Measurements from ENCODE around the gene CALN1. TPM values are rescaled to one million over a fixed set of nuclear protein-coding genes. Genes with fewer than 3 reads are reported as not detected.

CALN1 gene
- total RNA-seq, 1 donor from 2014 or later: 1.9 TPM

DNA sequence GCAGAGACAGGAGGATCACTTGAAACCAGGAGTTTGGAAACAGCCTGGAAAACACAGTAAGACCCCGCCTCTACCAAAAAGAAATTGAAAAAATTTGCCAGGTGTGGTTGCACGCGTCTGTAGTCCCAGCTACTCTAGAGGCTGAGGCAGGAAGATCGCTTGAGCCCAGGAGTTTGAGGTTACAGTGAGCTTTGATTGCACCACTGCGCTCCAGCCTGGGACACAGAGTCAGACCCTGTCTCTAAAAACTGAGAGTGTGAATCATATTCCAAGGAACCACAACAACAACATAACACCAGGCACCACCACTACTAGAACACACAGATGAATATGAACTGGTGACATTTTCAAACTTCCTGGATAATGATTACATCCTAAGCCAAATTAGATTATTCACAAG lies 324.2 kb downstream of the CALN1 start:
- no peaks in the 10 kb centered on the region for H3K27me3 Mint-ChIP-seq
- no peak for TF ChIP-seq CTCF (conservative IDR thresholded peaks at IDR 0.05)
- H3K36me3 Mint-ChIP-seq: no peaks in the 10 kb centered on the region
- no peaks in the 10 kb centered on the region for H3K9me3 Mint-ChIP-seq
- no peak overlapping the region for H3K4me3 Mint-ChIP-seq
- no peaks in the 10 kb centered on the region for H3K4me1 Mint-ChIP-seq (ENCODE audit: unreplicated experiment)
- no peak for DNase-seq (ENCODE audit: extremely low spot score, unreplicated experiment)
- H3K27ac Mint-ChIP-seq: no peak overlapping the region

DNA sequence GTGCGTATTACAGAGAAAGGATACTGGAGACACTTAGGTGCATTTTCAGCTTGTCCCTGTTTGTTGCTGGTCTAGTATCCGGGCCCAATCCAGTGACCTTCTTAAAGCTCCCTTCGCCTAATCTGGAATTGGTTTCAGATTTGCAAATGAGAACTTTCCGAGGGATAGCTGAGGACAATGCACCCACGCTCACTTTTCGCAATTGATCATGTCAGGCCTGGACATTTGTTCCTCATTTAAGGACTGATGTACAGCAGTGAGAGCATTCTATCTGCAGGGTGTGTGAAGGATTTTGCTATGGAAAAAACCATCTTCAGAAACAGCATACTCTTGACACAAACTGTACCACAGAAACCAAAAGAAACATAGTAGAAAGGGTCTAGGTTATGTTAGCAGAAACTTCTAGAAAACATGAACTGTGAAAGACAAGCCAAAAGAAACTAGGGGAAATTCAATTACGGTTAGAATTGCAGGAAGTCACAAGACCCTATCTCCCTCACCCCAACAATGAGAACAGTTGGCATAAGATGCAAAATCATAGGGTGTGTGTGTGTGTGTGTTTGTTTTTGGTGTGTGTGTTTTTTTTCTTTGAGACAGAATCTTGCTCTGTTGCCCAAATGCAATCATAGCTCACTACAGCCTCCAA lies 331.1 kb downstream of the CALN1 start:
- H3K27me3 Mint-ChIP-seq: no peaks in the 10 kb centered on the region
- H3K4me3 Mint-ChIP-seq: peak overlapping the region; percentile 58
- H3K27ac Mint-ChIP-seq: peak overlapping the region; percentile 90
- TF ChIP-seq CTCF (conservative IDR thresholded peaks at IDR 0.05): no peak
- H3K36me3 Mint-ChIP-seq: no peaks in the 10 kb centered on the region
- H3K4me1 Mint-ChIP-seq (ENCODE audit: unreplicated experiment): peaks cover 12% of the 10 kb centered on the region
- H3K9me3 Mint-ChIP-seq: no peaks in the 10 kb centered on the region
- DNase-seq (ENCODE audit: extremely low spot score, unreplicated experiment): no peak

- no peak for DNase-seq (ENCODE audit: extremely low spot score, unreplicated experiment)
- Mint-ChIP-seq H3K9me3 (no peaks in the 10 kb centered on the region), H3K4me3 (peak overlapping the region; percentile 58), H3K27me3 (no peaks in the 10 kb centered on the region), H3K27ac (peak overlapping the region; percentile 90), H3K4me1 (ENCODE audit: unreplicated experiment) (peaks cover 17% of the 10 kb centered on the region), H3K36me3 (no peaks in the 10 kb centered on the region)
- no peak for TF ChIP-seq CTCF (conservative IDR thresholded peaks at IDR 0.05)
Measured at GRCh38 chr7:72080341-72080766, 331.8 kb downstream of the CALN1 start.

GRCh38 chr7:72078856-72079255 lies 333.3 kb downstream of the CALN1 start:
- H3K9me3 Mint-ChIP-seq: peaks cover 2% of the 10 kb centered on the region
- TF ChIP-seq CTCF (conservative IDR thresholded peaks at IDR 0.05): no peak
- no peaks in the 10 kb centered on the region for H3K27me3 Mint-ChIP-seq
- no peak for DNase-seq (ENCODE audit: extremely low spot score, unreplicated experiment)
- no peaks in the 10 kb centered on the region for H3K36me3 Mint-ChIP-seq
- no peak overlapping the region for H3K4me3 Mint-ChIP-seq
- H3K4me1 Mint-ChIP-seq (ENCODE audit: unreplicated experiment): peaks cover 17% of the 10 kb centered on the region
- H3K27ac Mint-ChIP-seq: no peak overlapping the region

DNA sequence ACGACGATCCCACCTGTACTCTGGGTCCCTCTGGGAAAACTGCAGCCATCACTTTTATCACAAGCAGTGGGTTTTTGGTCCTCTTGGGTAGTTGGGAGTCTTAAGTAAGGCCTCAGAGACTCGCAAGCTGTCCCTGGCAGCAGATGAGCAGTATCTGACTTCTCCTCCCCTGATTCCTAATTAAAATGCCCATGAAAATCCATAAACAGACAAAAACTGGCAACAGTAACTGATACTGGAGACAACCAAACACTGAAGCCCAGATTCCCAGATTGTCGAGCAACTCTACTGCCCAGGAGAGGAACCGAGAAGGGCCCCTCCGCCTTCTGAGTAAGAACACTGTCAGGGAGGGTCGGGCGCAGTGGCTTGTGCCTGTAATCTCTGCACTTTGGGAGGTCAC lies 333.8 kb downstream of the CALN1 start:
- Mint-ChIP-seq H3K27me3 (no peaks in the 10 kb centered on the region), H3K4me3 (no peak overlapping the region), H3K36me3 (no peaks in the 10 kb centered on the region), H3K9me3 (peaks cover 5% of the 10 kb centered on the region), H3K27ac (no peak overlapping the region), H3K4me1 (ENCODE audit: unreplicated experiment) (peaks cover 17% of the 10 kb centered on the region)
- no peak for DNase-seq (ENCODE audit: extremely low spot score, unreplicated experiment)
- TF ChIP-seq CTCF (conservative IDR thresholded peaks at IDR 0.05): no peak

Data from type B pancreatic cell (in vitro differentiated cells).